Activated T-helper 2 cell treated with anti-CD3 and anti-CD28 coated beads, Interferon-gamma antibody, Interleukin-2, Interleukin-4, amounts not matched to agents 10 μg/mL and 5 μg/mL and 100 μg/mL, durations not matched to agents 14 hours and 24 hours and 36 hours (primary cell): ENCODE results near the gene SIAH3. TPM values are rescaled to one million over a fixed set of nuclear protein-coding genes. Genes with fewer than 3 reads are reported as not detected.

ENCODE experiments used
- DNase-seq: peaks from one replicate; pipeline ENCODE4 v3.0.0; 2021; ENCODE audit warnings: low spot score
- H3K27ac Mint-ChIP-seq: one replicate; pipeline ENCODE4 v1.8.0; 2021; ENCODE audit warnings: mixed read lengths
- H3K27me3 Mint-ChIP-seq: one replicate; pipeline ENCODE4 v1.8.0; 2021; ENCODE audit warnings: low read depth, mixed read lengths
- H3K36me3 Mint-ChIP-seq: one replicate; pipeline ENCODE4 v1.8.0; 2021; ENCODE audit warnings: low read depth, mixed read lengths
- H3K4me1 Mint-ChIP-seq: one replicate; pipeline ENCODE4 v1.8.0; 2021; ENCODE audit warnings: low read depth, mixed read lengths
- H3K4me3 Mint-ChIP-seq: one replicate; pipeline ENCODE4 v1.8.0; 2021; ENCODE audit warnings: low read depth, mild to moderate bottlenecking, moderate library complexity, mixed read lengths
- H3K9me3 Mint-ChIP-seq: one replicate; pipeline ENCODE4 v1.8.0; 2021; ENCODE audit warnings: mixed read lengths
- intact Hi-C: fragments of 100-400 bp; cut with micrococcal nuclease; formaldehyde crosslinking; loops from one replicate; pipeline ENCODE4 v1.15.1; 2023
- total RNA-seq: library from RNA; stranded (reverse); gene quantifications from 2 replicates; pipeline ENCODE4 v1.2.3, GENCODE V29; 2022

The SIAH3 gene
- total RNA-seq, 1 donor from 2014 or later, result 0.07 TPM

- Mint-ChIP-seq H3K27ac (no peak overlapping the region), H3K4me1 (peaks cover 28% of the 10 kb centered on the region), H3K4me3 (no peak overlapping the region), H3K27me3 (peaks cover 57% of the 10 kb centered on the region), H3K36me3 (no peaks in the 10 kb centered on the region), H3K9me3 (peaks cover 10% of the 10 kb centered on the region)
- no peak for DNase-seq
- intact Hi-C loops, result no loop called here
Measured at GRCh38 chr13:45851956-45852355, 403 bp upstream of the SIAH3 start.

DNA sequence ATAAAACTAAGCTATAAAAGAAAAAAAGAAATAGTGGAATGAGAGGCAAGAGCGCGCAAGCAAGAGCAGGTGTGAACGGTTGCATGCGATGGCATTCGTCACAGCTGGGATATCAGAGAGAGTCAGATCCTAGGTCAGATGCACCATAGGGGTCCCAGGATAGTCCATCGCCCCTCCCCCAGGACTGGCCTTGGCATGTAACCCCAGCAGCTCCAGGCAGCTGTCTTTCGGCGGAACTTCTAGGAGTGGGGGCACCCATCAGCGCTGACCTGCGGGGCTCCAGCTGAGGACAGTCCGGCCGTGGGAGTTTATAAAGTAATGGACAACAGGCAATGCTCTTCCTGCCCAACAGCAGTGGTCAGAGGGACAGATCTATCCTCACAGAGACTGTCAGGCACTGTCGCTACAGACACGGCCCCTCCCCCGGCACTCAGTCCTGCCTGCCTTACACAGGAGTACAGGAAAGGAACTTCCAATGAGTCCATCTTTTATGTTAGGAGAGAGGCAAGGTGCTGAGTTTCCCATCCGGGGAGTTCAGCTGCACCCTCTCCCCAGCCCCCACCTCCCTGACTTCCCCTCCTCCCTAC lies 1.4 kb downstream of the SIAH3 start:
- intact Hi-C loops, result no loop called here
- no peak for DNase-seq
- no peaks in the 10 kb centered on the region for H3K36me3 Mint-ChIP-seq
- peaks cover 49% of the 10 kb centered on the region for H3K27me3 Mint-ChIP-seq
- H3K4me1 Mint-ChIP-seq, result peaks cover 30% of the 10 kb centered on the region
- H3K4me3 Mint-ChIP-seq, result peak overlapping the region; percentile 71
- peaks cover 10% of the 10 kb centered on the region for H3K9me3 Mint-ChIP-seq
- no peak overlapping the region for H3K27ac Mint-ChIP-seq

GRCh38 chr13:45849408-45849807 lies 2.1 kb downstream of the SIAH3 start:
- Mint-ChIP-seq H3K27ac (no peak overlapping the region), H3K36me3 (no peaks in the 10 kb centered on the region), H3K4me3 (no peak overlapping the region), H3K27me3 (peaks cover 48% of the 10 kb centered on the region), H3K9me3 (peaks cover 5% of the 10 kb centered on the region), H3K4me1 (peaks cover 30% of the 10 kb centered on the region)
- DNase-seq, result no peak
- intact Hi-C loops, result no loop called here

GRCh38 chr13:45847554-45848224 lies 3.9 kb downstream of the SIAH3 start:
- Mint-ChIP-seq H3K9me3 (no peaks in the 10 kb centered on the region), H3K27ac (peak overlapping the region; percentile 2), H3K4me1 (peaks cover 30% of the 10 kb centered on the region), H3K4me3 (no peak overlapping the region), H3K27me3 (peaks cover 39% of the 10 kb centered on the region), H3K36me3 (no peaks in the 10 kb centered on the region)
- peak; percentile 27 for DNase-seq
- intact Hi-C loops, result no loop called here

GRCh38 chr13:45846681-45847080 lies 4.9 kb downstream of the SIAH3 start:
- Mint-ChIP-seq H3K27me3 (peaks cover 30% of the 10 kb centered on the region), H3K4me1 (peaks cover 30% of the 10 kb centered on the region), H3K9me3 (no peaks in the 10 kb centered on the region), H3K36me3 (no peaks in the 10 kb centered on the region), H3K4me3 (no peak overlapping the region), H3K27ac (no peak overlapping the region)
- intact Hi-C loops, result no loop called here
- no peak for DNase-seq

DNA sequence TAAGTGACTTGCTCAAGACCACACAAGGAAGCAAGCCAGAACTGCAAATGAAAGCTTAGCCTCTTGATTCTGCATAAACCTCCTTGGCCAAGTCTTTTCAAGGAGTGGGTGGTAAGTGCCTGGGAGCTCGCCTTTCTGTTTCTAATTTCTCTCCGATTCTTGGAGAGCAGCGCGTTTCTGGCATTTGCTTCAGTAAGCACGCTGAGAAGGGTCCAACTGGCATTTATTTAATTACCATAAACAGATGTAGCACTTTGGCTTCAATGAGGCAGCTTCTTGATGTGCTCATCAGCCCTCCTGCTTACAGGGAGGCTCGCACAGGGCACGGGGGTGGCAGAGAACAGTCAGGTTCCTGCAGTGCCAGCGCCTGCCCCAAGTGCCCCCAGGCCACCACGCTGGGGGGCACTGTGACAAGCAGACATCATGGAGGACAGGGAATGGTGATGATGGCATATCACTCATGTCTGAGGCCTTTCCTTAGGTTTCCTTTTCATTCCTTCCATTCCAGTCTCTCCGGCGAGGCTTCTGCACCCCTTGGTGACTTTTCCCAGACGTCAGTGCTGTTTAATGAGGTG lies 13.3 kb downstream of the SIAH3 start:
- H3K9me3 Mint-ChIP-seq, result no peaks in the 10 kb centered on the region

GRCh38 chr13:45837111-45837510 lies 14.4 kb downstream of the SIAH3 start:
- no peaks in the 10 kb centered on the region for H3K4me1 Mint-ChIP-seq
- intact Hi-C loops, result no loop called here
- no peaks in the 10 kb centered on the region for H3K27me3 Mint-ChIP-seq
- H3K36me3 Mint-ChIP-seq, result no peaks in the 10 kb centered on the region
- no peaks in the 10 kb centered on the region for H3K9me3 Mint-ChIP-seq
- no peak overlapping the region for H3K27ac Mint-ChIP-seq
- no peak for DNase-seq
- no peak overlapping the region for H3K4me3 Mint-ChIP-seq

More for the DNA sequence above, 13.3 kb downstream of the SIAH3 start:
- Mint-ChIP-seq H3K27ac (no peak overlapping the region), H3K36me3 (no peaks in the 10 kb centered on the region), H3K27me3 (no peaks in the 10 kb centered on the region), H3K4me3 (no peak overlapping the region), H3K4me1 (no peaks in the 10 kb centered on the region)
- intact Hi-C loops, result no loop called here
- DNase-seq, result no peak

GRCh38 chr13:45834411-45834994 lies 17.1 kb downstream of the SIAH3 start:
- intact Hi-C loops, result no loop called here
- no peak overlapping the region for H3K27ac Mint-ChIP-seq
- H3K36me3 Mint-ChIP-seq, result no peaks in the 10 kb centered on the region
- no peaks in the 10 kb centered on the region for H3K4me1 Mint-ChIP-seq
- no peaks in the 10 kb centered on the region for H3K27me3 Mint-ChIP-seq
- no peaks in the 10 kb centered on the region for H3K9me3 Mint-ChIP-seq
- no peak overlapping the region for H3K4me3 Mint-ChIP-seq
- no peak for DNase-seq

GRCh38 chr13:45833663-45834375 lies 17.7 kb downstream of the SIAH3 start:
- H3K4me1 Mint-ChIP-seq, result no peaks in the 10 kb centered on the region
- DNase-seq, result no peak
- H3K4me3 Mint-ChIP-seq, result no peak overlapping the region
- H3K27me3 Mint-ChIP-seq, result no peaks in the 10 kb centered on the region
- H3K27ac Mint-ChIP-seq, result no peak overlapping the region
- H3K36me3 Mint-ChIP-seq, result no peaks in the 10 kb centered on the region
- intact Hi-C loops, result no loop called here
- no peaks in the 10 kb centered on the region for H3K9me3 Mint-ChIP-seq

DNA sequence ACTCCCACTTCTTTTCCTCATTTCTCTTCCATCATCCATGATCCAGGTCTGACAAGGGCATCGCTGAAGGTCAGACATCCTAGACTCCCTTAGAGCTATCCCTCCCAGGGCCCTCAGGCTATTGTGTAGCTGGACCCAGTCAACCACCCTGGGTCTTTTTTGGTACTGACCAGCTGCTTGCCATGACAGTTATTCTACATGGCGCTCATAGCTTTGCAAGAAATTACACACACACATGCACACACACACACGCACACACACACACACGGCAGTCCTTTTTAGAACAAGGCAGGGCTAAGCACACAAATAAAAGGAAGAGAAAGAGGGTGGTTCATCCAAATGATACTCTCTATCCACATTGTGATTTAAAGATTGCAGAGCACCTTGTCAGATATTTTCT lies 18.3 kb downstream of the SIAH3 start:
- Mint-ChIP-seq H3K27me3 (no peaks in the 10 kb centered on the region), H3K9me3 (no peaks in the 10 kb centered on the region), H3K4me3 (no peak overlapping the region), H3K4me1 (no peaks in the 10 kb centered on the region), H3K27ac (no peak overlapping the region), H3K36me3 (no peaks in the 10 kb centered on the region)
- no peak for DNase-seq
- intact Hi-C loops, result no loop called here

DNA sequence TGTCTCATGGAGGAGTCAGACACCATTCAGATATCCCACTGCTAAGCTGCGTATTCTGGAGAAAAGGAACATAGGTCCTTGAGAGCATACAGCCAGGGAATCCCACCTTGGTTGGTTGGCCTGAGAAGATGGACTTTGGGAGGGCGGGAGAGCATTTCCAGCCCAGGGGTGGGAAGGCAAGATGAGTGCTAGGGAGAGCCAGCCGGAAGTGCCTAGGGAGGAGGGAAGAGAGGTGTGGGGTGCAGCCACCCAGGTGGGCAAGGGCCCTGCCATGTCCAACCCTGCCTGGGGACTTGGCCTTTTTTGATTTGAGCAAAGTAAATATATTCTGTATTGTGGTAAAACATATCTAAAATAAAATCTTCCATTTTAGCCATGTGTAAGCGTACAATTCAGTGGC lies 19.7 kb downstream of the SIAH3 start:
- H3K36me3 Mint-ChIP-seq, result no peaks in the 10 kb centered on the region
- no peak overlapping the region for H3K27ac Mint-ChIP-seq
- DNase-seq, result no peak
- intact Hi-C loops, result no loop called here
- H3K4me3 Mint-ChIP-seq, result no peak overlapping the region
- no peaks in the 10 kb centered on the region for H3K27me3 Mint-ChIP-seq
- no peaks in the 10 kb centered on the region for H3K9me3 Mint-ChIP-seq
- H3K4me1 Mint-ChIP-seq, result no peaks in the 10 kb centered on the region

DNA sequence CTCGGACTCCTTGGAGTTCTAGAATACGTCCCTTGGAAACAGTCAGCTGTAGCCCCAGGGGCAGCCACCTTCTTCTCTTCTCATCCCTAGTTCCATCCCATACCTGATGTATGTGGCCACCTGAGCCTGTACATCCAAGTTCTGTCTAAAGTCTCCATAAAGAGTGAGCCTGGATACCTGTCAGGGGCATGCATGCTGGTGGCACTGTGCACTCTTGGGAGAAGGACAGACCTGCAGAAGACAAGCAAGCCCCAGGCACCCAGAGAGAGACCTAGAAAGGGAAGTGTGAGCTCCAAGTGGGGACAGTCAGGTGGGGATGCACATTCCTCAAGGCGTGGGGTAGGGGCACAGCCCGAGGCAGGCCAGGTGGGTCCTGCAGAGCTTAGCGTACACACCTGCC lies 21.4 kb downstream of the SIAH3 start:
- no peaks in the 10 kb centered on the region for H3K36me3 Mint-ChIP-seq
- intact Hi-C loops, result no loop called here
- no peaks in the 10 kb centered on the region for H3K27me3 Mint-ChIP-seq
- no peak overlapping the region for H3K27ac Mint-ChIP-seq
- H3K4me3 Mint-ChIP-seq, result no peak overlapping the region
- DNase-seq, result no peak
- no peaks in the 10 kb centered on the region for H3K4me1 Mint-ChIP-seq
- no peaks in the 10 kb centered on the region for H3K9me3 Mint-ChIP-seq
